C1 segment of cervical spinal cord (tissue), 14 donors: ENCODE results near the gene TSPAN18.

Experiments
- DNase-seq, 14 donors: peaks; one replicate each; lab custom pipeline; 2025; lab: John Stamatoyannopoulos, UW

Gene TSPAN18

GRCh38 chr11:44978274-44978960, 251.7 kb downstream of the TSPAN18 start:
- no peak for DNase-seq

- DNase-seq, result no peak
Measured at GRCh38 chr11:44978961-44979331, 252.2 kb downstream of the TSPAN18 start.

DNA sequence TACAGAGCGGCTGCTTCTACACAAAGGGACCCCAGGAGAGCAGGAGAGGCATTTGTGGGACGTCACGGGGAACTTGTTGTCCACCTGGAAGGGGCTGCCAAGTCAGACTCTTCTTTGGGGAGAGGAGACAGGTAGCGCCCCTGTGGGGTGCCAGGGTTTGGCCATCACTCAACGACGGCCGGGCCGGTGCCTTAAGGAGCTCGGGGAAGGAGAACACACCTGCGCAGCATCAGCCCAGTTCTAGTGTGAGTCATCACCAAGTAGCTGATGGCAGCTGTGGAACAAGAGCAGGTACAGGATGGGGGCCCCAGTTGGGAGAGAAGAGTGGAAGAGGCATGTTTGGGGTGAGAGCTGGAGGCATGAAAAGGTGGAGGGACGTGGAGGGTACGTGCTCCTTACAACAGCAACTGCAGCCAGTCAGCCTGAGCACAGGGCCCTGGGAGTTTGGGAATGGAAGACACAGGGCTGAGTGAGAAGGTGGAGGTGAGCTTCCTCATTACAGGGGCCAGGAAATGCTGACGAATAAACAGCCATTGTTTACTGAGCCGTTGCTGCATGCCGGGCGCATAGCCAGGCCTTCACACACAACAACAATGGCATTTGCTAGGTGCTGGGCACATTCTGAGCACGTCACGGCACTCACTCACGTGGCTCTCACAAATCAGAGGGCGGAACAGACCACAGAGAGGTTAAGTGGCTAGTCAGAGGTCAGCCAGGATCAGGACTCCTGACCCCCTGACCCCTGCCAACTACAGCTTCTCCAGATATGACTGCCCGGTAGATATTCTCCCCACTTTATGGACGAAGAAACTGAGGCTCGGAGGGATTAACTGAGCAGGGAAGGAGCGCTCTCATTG, 253.0 kb downstream of the TSPAN18 start:
- DNase-seq, result no peak

GRCh38 chr11:44980533-44981427, 254.0 kb downstream of the TSPAN18 start:
- no peak for DNase-seq
